ENCODE results near the gene MYO5C.
"Not testable (repeated sequence)": the region's sequence is repeated elsewhere in the genome, so short reads cannot be mapped to it uniquely, and the experiment has no call there.

Gene MYO5C

DNA sequence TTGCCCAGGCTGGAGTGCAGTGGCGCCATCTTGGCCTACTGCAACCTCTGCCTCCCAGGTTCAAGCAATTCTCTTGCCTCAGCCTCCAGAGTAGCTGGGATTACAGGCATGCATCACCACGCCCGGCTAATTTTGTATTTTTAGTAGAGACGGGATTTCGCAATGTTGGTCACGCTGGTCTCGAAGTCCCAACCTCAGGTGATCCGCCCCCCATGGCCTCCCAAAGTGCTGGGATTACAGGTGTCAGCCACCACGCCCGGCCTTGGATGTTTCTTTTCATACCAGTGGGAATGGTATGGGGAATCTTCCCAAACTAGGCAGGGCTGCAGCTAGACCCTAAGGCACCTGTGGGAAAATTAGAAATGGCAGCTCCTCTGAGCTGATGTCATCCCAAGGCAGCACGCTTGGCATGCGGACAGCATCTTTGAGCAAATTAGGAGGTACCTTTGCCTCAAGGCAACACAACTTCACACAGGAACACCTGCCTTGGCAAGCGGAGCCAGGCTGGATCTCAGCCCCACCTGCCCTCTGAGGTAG is 56.5 kb downstream of the MYO5C start:
- DNase-seq, result not testable (repeated sequence)

DNA sequence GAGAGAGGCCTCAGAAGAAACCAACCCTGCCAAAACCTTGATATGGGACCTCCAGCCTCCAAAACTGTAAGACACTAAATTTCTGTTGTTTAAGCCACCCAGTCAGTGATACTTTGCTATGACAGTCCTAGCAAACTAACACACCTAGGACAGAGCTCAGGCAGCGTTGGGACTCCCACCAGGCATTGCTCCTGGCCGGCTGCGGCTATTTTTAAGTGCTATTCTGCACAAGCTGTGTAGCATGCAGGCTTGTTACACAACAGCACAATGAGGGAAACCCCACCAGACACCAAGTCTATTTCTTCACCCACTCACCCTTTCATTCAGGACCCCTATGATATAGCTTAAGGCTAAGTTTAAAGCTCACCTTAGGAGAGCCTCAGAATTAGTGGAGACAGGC is 57.5 kb downstream of the MYO5C start:
- no peak for DNase-seq

DNA sequence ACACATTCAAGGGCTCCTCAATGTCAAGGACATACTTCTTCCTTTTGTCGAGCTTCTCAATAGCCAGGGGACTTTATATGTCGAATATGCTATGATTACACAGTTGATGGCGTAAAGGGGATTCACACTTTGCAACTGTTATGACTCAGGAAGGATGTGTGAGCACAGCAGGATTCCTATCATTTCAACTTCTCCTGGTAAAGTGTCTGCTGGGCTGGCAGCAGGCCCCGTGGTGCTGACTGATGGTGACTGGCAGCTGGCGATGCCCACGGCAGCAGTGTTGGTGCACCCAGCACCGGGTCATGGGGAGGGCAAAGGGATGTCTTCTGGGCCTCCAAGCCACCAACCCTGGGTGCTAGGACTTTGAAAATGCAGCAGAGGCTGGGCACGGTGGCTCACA is 59.6 kb downstream of the MYO5C start:
- no peak for DNase-seq

DNA sequence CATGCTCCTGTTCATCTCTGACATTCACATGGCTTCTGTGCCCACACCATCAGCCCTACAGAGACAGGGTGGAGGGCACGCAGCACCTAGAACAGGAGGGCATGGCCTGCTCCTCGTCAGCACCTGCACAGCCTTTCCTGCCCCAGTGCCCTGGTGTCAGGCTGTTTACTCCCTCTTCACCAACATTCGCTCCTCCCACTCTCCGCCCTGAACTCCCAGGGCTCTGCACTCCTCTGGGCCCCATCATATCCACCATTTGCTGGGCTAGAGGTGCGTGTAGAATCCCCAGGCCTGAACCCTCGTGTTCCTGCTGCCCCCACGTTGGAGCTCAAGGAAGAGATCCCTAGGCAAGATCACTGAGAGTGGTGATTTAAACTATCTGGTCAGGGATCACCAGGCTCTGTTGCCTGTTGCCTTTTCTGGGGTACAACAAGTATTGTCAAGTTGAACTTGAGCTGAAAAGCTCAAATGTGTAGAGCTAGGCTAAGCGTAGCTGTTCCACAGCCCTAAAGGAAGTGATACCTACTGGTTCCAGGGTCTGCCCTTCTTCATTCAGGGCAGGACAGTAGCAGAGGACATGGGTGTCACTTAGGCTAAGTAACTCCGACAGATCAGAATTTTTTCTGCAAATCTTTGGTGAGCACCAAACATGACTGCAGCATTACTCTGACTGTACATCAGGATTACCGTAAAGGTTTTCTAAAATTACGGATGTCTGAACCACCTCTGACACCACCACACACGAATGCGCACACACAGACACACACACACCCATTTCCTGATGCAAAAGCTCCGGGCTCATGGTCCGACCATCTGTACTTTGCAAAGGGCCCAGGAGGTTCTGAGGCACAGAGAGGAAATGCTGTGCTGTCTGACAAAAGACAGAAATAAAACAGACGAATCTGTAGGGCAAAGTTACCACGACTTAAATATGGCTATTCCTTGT is 60.7 kb downstream of the MYO5C start:
- no peak for DNase-seq

DNA sequence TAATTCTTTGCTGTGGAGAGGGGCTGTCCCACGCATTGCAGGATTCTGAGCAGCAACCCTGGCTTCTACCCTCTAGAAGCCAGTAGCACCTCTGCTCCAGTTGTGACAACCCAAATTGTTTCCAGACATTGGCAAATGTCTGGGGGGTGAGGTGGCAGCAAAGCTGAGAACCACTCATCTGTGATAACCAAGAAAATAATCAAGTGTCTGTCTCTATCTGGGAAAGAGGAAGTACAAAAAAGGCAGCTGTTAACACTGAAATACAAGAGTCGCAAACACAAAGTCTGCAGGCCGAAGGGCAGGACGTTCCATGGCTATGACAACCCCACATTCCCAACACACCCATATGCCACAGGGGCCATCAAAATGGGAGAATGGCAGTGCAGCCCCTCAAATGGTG is 62.2 kb downstream of the MYO5C start:
- DNase-seq, result peak; percentile 7

DNA sequence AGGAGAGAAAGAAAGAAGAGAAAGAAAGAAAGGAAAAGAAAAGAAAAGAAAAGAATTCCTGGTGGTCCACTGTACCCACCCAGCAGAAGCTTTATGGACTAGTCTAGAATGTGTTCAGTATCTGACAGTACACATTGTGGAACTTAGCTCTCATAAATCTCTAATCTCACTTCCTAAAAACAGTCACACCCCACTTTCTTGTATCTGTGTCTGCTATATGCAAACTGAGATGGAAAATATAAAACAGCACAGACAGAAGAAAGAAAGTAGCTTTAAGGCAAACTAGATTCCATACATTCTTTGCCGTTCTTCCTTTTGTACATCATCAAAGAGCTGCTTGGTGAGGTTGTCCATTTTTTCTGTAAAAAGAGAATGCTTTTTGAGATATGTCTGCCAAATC is 63.3 kb downstream of the MYO5C start:
- DNase-seq, result no peak

DNA sequence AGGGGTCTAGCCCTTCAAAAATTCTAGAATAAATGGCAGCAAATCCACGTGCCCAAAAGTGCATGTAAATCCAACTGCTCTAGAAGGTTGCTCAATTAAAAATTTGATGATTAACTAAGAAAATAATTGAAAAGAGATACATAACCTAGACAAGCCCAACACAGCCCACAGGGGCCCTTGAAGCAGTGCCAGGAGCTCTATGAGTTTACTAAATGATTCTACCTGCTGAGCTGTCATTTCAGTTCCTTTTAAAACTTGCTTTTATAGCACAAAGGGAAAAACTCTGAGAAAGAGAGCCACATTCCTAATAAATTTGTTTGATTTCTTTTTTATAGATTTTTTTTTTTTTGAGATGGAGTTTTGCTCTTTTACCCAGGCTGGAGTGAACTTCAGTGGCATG is 65.5 kb downstream of the MYO5C start:
- no peak for DNase-seq

DNA sequence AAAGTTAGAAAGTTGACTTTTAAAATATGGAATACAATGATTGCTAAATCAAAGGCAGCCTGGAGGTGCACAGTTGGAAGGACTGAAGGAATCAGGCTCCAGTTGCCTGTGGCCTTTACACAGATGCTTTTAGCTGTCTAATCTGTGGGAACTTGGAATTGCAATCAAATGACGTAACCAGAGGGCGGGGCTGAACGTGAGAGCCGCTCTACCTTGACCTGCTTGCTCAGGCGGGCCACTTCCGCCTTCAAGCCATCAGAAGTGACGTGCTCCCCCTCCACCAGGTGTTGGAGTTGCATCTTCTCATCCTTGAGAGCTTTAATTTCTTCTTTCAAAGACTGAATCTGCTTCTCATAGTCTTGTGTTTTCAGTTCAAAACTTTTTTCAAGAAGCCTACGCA is 66.7 kb downstream of the MYO5C start:
- no peak for DNase-seq

DNA sequence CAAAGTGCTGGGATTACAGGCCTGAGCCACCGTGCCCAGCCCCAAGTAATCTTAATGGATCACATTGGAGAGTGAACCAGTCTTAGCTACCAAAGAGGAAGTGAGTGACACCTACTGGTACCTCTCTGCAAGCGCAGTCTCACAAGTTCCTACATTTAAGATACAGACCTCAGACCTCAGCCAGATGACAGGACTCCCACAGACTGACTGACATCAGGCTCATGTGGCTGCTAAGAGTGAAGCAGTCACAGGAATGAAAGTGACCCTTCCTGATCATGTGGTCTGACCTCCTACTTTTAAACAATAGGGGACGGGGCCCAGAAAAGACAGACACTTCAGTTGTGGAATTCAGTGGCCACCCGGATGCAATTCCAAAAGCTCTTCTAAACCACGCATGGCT is 68.1 kb downstream of the MYO5C start:
- DNase-seq, result peak; percentile 71

DNA sequence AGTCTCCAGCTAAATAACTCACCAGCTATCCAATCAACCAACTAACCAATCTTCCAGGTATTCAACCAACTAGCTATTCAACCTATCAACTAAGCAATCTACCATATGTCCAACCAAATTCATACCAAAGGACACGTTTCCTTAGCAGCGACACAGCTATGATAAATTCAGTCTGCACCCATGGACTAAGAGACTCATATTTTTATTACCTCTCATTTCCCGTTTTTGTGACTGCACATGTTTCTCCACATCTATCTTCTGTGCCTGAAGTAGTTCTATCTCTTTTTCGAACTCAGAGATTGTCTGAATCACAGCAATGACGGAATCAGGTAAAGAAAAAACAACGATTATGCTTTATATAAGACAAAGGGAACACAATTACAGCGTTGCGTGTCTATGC is 70.4 kb downstream of the MYO5C start:
- no peak for DNase-seq

DNA sequence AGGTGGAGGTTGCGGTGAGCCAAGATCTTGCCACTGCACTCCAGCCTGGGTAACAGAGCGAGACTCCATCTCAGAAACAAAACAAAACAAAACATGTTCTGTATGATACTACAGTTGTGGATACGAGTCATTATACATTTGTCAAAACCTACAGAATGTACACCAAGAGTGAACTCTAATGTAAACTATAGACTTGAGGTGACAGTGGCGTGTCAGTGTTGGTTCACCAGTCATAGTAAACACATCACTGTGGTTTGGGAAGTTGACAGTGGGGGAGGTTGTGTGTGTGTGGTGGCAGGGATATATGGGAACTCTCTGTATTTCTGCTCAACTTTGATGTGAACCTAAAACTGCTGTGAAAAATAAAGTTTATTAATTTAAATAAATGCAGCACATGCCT is 71.4 kb downstream of the MYO5C start:
- no peak for DNase-seq

DNA sequence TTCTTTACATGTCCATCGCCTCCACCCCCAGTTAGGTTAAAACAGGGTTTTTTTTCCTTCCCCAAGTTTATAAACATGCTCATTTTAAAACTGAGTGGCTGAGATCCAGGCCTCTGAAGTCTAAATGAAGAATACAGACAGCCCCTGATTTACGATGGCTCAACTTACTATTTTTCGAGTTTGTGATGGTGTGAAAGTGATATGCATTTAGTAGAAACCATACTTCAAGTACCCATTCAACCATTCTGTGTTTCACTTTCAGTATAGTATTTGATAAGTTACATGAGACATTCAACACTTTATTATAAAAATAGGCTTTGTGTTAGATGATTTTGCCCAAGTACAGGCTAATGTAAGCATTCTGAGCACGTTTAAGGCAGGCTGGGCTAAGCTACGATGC is 73.9 kb downstream of the MYO5C start:
- no peak for DNase-seq

DNA sequence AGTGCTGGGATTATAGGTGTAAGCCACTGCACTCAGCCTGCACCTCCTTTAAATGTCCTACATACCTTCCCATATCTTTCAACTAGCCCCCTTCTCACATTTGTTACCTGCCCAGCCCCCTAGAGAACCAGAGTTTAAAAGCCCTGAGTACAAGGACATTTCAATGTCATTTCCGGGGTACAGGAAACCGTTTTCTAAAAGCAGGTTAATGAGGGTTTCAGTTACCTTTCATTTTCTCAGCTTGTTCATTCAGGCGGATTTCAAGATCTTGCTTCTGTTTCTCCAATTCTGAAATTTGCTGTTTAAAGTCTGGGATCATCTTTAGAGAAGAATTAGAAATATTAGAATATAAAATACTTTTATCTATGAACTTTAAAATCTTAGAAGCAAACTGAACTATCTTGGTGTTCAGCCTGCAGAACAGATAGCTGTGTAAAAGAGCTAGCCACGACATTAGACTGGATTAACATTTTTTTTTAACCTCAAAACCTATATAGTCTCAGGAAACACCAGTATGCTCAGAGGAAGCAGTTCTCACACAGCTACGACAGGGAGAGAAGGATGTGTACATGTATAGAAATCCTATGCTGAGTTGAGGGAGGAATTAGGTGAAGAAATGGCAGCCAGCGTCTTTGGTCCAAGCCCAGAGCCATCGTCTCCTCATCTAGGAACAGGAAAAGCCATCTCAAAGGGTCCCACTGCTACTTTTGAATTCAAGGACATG is 74.5 kb downstream of the MYO5C start:
- no peak for DNase-seq

DNA sequence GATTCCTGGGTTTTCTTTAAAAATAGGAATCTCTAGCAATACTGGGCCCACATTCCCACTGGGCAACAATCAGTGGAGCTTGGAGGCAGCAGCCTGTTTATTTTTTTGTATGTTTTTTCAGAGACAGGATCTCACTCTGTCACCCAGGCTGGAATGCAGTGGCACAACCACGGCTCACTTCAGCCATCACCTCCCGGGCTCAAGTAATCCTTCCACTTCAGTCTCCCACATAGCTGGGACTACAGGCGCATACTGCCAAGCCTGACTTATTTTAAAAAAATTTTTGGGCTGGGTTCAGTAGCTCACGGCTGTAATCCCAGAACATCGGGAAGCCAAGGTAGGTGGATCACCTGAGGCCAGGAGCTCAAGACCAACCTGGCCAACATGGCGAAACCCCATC is 75.4 kb downstream of the MYO5C start:
- no peak for DNase-seq

DNA sequence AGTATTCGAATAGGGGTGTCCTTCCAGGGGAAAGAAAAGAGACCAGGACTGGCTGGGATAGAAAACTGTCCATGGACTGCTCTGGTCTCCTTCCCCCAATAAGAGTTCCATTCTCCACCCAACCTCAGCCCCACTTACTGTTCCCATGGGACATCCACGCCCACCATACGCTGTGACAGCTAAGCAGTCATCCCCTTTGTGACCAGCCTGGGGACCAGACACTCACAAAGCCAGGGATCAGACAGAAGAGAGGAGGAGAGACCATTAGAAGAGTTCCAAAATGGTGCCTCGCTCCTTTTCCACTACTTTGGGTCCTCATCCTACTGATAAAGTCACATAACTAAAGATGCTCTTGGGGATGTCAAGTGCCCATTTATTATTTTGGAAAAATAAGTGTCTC is 76.8 kb downstream of the MYO5C start:
- DNase-seq, result no peak

DNA sequence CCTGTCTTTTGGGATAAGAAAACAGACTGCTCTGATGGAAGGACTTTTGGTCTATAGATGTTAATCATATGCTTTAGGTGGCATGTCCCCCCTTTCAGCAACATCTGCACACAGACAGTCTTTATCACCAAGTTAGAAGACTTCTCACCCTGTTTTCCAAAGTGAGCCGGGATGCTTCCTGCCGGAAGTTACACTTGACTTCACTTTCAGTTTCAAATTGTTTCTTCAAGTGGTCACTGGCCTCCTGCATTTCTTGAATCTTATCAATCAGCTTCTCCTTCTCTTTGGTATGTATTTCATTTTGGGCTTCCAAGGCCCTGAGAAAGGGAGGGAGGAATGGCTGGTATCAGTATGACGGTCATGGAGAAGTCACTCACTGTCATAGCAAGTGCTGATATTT is 77.2 kb downstream of the MYO5C start:
- DNase-seq, result no peak

DNA sequence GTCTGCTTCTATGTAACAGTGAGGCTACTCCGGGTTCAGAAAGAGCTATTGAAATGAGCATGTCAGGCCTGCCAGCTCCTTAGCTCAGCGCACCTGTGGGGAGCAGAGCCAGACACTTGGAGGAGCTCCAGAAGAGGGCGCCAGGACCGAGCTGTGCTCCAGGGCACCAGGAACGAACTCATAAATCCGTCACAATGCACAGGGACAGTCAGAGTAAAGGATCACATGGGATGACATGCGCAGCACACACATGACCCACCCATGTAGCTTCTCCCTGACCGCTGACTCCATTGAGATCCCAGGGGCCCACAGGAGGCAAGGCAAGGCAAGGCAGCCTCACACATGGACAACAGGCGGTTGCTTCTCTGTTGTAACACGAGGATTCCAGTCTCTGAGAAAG is 78.4 kb downstream of the MYO5C start:
- DNase-seq, result no peak

DNA sequence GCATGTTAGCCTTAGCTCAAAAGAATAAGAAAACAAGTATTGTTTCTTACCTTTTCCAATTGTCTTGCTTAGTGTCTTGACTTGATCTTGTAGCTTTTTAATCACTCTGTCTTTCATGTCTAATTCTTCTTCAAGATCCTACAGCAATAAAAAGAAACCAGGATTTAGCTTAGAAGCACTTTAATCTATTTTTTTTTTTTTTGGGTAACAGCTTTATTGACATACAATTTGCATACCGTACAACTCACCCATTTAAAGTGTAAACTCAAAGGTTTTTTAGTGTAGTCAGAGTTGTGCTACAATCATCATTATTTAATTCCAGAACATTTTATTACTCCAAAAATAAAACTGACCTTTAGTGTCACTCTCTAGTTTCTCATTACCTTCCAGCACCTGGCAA is 81.1 kb downstream of the MYO5C start:
- no peak for DNase-seq

DNA sequence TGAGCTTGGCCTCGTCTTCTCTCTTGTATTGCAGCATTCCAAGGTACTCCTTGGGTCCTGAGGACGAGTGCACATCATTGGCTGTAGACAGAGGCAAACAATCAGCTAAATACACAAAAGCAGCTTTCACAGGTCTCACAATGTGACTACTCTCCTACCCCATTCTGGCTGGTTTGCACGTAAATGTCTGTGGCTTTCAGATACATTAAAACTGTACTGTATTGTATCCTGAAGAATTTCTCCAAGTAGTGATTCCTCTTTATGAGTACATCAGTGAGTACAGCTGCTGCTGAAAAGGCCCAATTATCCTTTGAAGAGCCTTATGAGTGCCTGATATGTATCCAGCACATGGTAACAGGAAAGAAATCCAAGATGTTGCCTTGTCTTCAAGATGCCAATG is 82.4 kb downstream of the MYO5C start:
- no peak for DNase-seq

DNA sequence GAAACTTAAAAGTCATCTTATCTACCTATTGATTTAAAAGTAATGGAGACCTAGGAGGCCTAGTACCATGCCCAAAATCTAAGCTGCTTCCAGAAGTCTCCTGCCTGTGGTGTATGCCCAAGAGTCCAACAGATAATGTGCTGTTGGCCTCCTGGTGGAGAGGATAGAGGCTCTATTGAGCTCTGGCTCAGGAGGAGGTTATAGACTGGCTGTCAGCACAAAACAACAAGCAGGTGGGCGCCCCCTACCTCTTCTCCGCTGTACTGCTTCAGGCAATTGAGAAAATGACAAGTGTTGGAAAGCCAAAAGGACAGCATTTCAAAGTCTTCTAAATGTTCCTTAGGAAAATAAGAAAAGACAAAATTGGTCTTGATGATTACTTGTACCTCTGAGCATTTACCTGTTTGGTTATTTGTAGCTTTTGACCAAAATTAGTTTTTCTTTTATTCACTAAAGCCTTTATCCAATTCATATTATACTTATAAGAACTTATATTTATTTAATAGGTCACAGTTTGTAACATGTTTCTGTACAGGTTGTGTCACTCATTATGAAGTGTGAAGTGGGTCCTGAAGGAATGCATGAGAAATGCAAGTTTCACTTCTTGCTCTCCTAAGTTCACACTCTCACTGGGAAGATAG is 87.2 kb downstream of the MYO5C start:
- DNase-seq, result peak; percentile 72

DNA sequence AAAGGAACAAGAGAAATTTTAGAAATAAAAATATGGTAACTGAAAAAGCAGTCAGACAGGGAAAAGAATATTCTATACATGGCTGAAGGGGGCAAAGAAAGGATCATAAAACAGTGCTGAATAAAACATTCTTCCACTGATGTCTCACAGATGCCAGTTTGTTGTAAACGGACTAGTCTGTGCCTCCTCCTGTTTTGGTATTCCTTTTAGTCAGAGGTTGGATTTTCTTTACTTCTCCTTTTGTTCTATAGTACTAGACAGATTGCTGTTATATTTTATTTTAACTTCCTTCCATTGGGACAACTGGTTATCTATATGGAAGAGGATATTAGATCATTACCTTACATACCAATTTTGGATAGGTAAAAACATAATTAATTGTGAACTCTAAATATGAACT is 88.4 kb downstream of the MYO5C start:
- DNase-seq, result no peak

DNA sequence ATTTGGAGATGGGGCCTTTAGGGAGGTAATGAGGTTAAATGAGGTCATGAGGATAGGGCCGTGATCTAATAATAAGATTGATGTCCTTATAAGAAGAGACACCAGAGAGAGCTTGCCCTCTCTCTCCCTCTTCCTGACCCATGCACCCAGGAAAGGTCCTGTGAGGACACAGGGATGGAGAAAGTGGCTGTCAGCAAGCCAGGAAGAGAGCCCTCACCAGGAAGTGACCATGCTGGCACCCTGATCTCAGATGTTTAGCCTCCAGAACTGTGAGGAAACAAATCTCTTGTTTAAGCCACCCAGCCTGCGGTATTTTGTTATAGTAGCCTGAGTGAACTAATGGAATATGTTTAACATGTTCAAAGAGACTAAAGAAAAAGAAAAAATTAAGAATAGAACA is 89.2 kb downstream of the MYO5C start:
- DNase-seq, result no peak

DNA sequence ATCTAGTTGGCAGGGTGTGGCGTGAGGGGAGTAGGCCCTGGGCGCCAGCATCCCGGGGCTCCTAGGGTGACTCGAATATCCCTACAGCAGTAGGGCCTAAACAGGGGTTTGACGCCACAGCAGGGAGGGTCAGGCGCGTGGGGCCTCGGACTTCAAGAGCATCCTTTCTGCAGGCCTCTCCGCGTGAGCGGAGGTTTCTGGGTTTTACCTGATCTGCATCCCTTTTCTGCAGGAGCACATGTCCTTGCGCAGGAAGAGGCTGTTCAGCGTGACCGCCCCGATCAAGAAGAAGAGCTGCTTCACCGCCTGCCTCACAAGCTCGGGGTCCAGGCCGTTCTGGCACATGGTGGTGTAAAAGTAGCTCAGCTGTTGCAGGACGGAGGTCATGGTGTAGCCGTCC is 90.9 kb downstream of the MYO5C start:
- no peak for DNase-seq
